Measurements from ENCODE around the gene PGAM4.

DNA sequence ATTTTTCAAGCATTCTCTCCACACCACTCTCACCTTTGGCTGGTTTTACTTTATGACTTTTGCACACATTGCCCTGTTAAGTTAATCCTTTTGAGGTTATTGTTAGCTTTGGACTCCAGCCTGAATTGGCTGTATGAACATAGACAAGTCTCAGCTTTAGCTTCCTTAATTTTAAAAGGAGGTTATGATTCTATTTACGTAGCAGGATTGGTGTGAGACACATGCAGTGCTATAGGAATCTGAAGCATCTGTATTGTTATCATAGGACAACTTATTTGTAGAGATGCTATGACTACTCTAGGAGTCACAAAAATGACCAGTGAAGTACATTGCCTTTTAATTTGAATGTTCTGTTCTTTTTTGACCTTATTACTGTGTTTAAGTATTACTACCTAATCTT lies 15.7 kb downstream of the PGAM4 start:
- no peak for TF ChIP-seq HDAC6 (IDR thresholded peaks at IDR 0.05; ENCODE audit: low read depth, low read length)
- TF ChIP-seq, protein P1, sequence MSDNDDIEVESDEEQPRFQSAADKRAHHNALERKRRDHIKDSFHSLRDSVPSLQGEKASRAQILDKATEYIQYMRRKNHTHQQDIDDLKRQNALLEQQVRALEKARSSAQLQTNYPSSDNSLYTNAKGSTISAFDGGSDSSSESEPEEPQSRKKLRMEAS (IDR thresholded peaks at IDR 0.05): no peak
- TF ChIP-seq, protein P2, sequence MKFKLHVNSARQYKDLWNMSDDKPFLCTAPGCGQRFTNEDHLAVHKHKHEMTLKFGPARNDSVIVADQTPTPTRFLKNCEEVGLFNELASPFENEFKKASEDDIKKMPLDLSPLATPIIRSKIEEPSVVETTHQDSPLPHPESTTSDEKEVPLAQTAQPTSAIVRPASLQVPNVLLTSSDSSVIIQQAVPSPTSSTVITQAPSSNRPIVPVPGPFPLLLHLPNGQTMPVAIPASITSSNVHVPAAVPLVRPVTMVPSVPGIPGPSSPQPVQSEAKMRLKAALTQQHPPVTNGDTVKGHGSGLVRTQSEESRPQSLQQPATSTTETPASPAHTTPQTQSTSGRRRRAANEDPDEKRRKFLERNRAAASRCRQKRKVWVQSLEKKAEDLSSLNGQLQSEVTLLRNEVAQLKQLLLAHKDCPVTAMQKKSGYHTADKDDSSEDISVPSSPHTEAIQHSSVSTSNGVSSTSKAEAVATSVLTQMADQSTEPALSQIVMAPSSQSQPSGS (CRISPR knock-in tag; IDR thresholded peaks at IDR 0.05): no peak
- no peak for TF ChIP-seq ZFYVE20 (CRISPR knock-in tag; IDR thresholded peaks at IDR 0.05; ENCODE audit: borderline replicate concordance, low read depth)
- TF ChIP-seq, protein P3, sequence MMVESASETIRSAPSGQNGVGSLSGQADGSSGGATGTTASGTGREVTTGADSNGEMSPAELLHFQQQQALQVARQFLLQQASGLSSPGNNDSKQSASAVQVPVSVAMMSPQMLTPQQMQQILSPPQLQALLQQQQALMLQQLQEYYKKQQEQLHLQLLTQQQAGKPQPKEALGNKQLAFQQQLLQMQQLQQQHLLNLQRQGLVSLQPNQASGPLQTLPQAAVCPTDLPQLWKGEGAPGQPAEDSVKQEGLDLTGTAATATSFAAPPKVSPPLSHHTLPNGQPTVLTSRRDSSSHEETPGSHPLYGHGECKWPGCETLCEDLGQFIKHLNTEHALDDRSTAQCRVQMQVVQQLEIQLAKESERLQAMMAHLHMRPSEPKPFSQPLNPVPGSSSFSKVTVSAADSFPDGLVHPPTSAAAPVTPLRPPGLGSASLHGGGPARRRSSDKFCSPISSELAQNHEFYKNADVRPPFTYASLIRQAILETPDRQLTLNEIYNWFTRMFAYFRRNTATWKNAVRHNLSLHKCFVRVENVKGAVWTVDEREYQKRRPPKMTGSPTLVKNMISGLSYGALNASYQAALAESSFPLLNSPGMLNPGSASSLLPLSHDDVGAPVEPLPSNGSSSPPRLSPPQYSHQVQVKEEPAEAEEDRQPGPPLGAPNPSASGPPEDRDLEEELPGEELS (CRISPR knock-in tag; IDR thresholded peaks at IDR 0.05): no peak
- TF ChIP-seq, protein P4, sequence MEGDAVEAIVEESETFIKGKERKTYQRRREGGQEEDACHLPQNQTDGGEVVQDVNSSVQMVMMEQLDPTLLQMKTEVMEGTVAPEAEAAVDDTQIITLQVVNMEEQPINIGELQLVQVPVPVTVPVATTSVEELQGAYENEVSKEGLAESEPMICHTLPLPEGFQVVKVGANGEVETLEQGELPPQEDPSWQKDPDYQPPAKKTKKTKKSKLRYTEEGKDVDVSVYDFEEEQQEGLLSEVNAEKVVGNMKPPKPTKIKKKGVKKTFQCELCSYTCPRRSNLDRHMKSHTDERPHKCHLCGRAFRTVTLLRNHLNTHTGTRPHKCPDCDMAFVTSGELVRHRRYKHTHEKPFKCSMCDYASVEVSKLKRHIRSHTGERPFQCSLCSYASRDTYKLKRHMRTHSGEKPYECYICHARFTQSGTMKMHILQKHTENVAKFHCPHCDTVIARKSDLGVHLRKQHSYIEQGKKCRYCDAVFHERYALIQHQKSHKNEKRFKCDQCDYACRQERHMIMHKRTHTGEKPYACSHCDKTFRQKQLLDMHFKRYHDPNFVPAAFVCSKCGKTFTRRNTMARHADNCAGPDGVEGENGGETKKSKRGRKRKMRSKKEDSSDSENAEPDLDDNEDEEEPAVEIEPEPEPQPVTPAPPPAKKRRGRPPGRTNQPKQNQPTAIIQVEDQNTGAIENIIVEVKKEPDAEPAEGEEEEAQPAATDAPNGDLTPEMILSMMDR (CRISPR knock-in tag; IDR thresholded peaks at IDR 0.05): no peak
- TF ChIP-seq SP1 (IDR thresholded peaks at IDR 0.05): no peak
- no peak for TF ChIP-seq SP1 (CRISPR knock-in tag; IDR thresholded peaks at IDR 0.05)
- TF ChIP-seq NFRKB (IDR thresholded peaks at IDR 0.05): no peak
- TF ChIP-seq NCOR1 (IDR thresholded peaks at IDR 0.05; ENCODE audit: borderline replicate concordance, low read length): no peak
- no peak for TF ChIP-seq CEBPB (IDR thresholded peaks at IDR 0.05; ENCODE audit: borderline replicate concordance, low read depth, low read length)
- TF ChIP-seq IKZF4 (CRISPR knock-in tag; IDR thresholded peaks at IDR 0.05; ENCODE audit: borderline replicate concordance, low read depth, not compliant biosample characterization): no peak
- no peak for TF ChIP-seq CHD2 (IDR thresholded peaks at IDR 0.05; ENCODE audit: low read depth, low read length)
